Stimulated activated naive CD8-positive, alpha-beta T cell treated with anti-CD3 and anti-CD28 coated beads, Interleukin-15, Interleukin-2, amounts not matched to agents 100 U/mL and 50 U/mL, for 24 hours (primary cell): ENCODE results near the gene CD52.
"Not testable (repeated sequence)": the region's sequence is repeated elsewhere in the genome, so short reads cannot be mapped to it uniquely, and the experiment has no call there.

Experiments
- ATAC-seq: fragments of 150-1000 bp; cut with Tn5 transposase; one replicate; pipeline ENCODE4 v1.10.0; 2021
- DNase-seq: peaks from one replicate; pipeline ENCODE4 v3.0.0; 2021

Gene CD52

DNA sequence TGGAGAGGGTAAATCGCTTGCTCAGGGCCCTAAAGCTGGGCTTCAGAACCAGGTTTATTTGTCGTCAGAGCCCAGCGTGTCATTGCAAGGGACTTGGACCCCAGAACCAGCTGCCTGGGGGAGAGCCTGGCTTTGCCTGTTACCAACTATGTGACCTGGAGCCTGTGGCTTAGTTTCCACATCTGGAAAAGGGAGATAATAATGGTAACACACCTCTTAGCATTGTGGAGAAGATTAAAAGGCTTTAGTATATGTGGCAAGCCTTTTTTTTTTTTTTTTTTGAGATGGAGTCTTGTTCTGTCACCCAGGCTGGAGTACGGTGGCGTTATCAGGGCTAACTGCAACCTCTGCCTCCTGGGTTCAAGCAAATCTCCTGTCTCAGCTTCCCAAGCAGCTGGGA, 12.5 kb downstream of the CD52 start:
- DNase-seq (no peak), ATAC-seq (no peak)

- DNase-seq, ATAC-seq: not testable (repeated sequence)
Observed at GRCh38 chr1:26333312-26333711, 15.6 kb downstream of the CD52 start.

DNA sequence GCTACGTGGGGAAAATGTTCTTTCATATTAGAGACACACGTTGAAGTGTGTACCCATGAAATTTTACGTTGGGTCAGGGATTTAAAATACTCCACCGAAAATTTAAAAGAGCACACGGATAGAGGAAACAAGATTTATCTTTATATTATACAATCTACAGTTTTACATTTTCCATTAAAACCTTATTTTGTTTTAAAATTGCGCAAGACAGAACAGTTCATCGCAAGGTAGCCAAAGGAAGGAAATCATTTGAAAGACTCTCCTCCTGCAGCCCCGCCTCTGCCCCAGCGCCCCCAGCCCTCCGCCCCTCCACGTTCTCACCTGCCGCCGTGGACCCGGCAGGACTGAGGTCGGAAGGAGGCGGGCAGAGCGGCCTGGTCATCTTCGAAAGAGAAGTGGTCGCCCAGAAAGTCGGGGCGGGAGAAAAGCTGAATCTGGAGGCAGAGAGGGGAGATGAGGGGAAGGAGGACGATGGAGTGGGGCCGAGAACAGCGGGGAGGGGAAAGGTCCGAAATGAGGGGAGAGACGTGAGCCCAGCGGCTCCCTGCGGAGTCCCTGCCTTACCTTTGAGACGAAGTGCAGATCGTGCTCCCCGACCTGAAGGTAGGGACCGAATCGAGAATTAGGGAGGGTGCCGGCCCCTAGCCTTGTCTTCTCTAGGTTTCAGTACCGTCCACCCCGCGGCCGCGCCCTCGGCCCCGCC, 18.2 kb downstream of the CD52 start:
- DNase-seq: no peak
- ATAC-seq: no peak

GRCh38 chr1:26336477-26337205, 18.9 kb downstream of the CD52 start:
- peak; percentile 88 for DNase-seq

DNA sequence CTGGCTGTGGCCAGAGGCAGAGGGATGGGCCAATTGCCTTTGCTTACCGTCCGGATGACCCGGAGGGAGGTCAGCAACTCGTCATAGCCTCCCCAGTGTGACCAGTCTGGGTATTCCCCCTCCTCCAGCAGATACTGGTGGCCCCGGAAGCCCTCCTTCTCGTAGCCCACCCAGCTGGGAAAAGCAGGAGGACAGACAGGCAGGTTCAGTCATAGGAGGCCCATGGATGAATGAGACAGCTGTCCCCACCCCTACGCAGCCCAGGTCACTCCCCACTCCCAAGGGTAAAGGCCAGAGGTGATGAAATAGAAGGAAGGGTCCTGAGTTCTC, 19.4 kb downstream of the CD52 start:
- DNase-seq (no peak), ATAC-seq (no peak)

More at GRCh38 chr1:26336477-26337205, 18.9 kb downstream of the CD52 start:
- ATAC-seq: peak; percentile 83

GRCh38 chr1:26337625-26338024, 19.9 kb downstream of the CD52 start:
- DNase-seq (no peak), ATAC-seq (no peak)

DNA sequence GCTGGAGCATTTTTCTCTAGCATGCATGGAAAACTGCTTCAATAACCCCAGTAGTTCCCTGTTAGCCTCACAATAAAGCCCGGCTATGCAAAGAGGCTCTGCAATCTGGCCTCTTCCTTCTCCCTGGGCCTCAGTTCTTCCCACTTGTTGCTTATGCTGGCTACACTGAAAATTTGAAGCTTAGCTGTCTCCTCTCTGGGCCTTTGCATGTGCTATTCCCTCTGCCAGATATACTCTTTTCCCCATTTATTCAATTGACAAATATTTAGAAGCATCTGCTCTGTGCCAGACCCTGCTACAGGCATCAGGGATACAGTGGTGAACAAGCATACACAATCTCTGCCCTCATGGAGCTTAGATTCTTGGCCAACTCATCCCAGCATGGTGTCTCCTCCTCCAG, 20.9 kb downstream of the CD52 start:
- ATAC-seq: no peak

DNA sequence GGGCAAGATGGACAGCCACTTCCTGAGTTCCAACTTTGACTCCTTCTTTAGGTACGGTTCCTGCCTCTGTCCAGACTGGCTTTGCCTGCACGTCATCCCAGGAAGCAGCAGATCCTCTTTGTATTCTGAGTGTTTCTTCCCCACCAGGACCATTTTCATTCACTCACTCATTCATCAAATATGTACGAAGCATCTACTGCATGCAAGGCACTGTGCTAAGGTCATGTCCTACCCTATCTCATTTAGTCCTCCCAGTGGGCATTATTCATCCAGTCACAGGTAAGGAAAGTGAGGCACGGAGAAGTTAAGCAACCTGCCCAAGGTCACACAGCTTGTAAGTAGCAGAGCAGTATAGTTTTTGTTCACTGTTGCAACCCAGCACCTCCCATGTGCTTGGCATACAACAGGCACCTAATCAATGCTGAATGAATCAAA, 22.3 kb downstream of the CD52 start:
- ATAC-seq (no peak), DNase-seq (no peak)

More for the DNA sequence above, 20.9 kb downstream of the CD52 start:
- DNase-seq: no peak

GRCh38 chr1:26344147-26344920, 26.6 kb downstream of the CD52 start:
- ATAC-seq (no peak), DNase-seq (no peak)

DNA sequence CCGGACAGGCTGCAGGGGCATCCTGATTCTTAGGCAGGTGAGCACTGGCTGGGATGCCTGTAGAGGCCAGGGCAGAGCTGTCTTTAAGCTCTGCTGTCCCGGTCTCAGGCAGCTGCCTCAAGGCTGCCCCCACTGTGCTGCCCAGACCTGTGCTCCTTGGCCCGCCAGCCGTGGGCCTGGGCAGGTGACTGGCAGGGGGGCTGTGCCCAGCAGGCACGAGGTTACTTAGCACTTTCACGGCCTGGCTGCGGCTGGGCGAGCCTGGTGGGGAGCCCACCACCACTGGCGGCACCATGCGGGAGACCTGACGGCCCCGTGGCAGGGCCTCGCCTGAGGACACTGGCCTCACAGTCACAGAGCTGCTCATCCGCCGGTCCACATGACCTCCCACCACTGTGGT, 28.0 kb downstream of the CD52 start:
- ATAC-seq (no peak), DNase-seq (no peak)

DNA sequence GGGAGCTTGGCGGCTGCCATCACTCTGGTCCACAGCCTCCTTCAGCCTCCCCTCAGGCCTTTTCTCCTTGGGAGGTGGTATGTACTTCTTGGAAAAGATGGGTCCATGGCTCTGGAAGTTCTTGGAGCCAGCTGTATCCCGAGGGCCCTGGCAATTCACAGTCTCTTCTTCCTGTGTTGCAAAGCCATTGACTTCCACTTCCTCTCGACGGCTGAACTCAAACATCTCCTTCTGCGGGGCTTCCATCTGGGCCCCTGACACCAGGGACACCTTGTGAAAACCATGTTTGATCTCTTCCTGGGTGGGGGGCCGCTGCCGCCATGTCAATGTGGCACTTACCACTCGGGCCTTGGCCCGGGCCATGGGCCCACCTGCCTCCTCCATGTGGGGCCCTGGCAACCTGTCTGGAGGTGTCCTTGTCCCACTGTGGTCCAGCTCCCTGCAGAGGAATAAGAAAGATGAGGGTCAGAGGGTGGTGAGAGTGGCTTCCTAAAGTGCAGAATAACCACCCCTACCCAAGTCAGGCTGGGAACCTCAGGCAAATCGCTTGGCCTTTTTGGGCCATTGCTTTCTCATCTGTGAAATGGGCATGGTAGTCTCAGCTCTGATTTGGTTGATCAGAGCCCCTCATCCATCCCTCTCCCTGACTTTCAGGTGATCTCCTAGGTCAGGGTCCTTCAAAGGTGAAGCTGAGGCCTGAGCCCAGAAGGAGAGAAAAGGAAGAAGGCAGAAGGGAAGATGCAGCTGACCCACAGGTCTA, 28.7 kb downstream of the CD52 start:
- DNase-seq (no peak), ATAC-seq (no peak)

DNA sequence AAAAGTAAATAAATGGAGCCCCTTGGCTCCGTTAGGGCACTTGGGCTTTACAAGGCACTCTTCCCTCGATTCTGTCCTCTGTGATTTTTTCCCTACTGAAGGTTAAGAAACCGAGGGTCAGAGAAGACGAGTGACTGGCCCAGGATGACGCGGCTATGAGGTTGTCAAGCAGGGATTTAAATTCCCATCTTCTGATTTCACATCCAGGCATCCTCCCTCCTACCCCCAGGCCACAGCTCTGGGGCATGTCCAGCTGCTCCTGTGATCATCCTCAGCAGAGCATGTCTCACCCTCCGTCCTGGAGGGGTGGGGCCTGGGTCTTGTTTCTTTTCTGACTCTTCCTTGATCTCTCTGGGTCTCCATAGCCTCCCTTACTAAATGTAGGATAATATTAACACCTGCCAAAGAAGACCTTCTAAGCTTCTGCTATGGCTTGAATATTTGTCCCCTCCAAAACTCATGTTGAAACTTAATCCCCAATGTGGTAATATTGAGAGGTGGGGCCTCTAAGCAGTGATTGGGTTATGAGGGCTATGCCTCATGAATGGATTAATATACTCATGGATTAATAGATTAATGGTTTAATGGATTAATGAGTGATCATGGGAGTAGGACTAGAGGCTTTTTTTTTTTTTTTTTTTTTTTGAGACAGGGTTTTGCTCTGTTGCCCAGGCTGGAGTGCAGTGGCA, 31.6 kb downstream of the CD52 start:
- no peak for ATAC-seq
- no peak for DNase-seq

GRCh38 chr1:26349877-26350244, 32.1 kb downstream of the CD52 start:
- ATAC-seq (no peak), DNase-seq (no peak)

GRCh38 chr1:26350343-26350700, 32.6 kb downstream of the CD52 start:
- no peak for DNase-seq

DNA sequence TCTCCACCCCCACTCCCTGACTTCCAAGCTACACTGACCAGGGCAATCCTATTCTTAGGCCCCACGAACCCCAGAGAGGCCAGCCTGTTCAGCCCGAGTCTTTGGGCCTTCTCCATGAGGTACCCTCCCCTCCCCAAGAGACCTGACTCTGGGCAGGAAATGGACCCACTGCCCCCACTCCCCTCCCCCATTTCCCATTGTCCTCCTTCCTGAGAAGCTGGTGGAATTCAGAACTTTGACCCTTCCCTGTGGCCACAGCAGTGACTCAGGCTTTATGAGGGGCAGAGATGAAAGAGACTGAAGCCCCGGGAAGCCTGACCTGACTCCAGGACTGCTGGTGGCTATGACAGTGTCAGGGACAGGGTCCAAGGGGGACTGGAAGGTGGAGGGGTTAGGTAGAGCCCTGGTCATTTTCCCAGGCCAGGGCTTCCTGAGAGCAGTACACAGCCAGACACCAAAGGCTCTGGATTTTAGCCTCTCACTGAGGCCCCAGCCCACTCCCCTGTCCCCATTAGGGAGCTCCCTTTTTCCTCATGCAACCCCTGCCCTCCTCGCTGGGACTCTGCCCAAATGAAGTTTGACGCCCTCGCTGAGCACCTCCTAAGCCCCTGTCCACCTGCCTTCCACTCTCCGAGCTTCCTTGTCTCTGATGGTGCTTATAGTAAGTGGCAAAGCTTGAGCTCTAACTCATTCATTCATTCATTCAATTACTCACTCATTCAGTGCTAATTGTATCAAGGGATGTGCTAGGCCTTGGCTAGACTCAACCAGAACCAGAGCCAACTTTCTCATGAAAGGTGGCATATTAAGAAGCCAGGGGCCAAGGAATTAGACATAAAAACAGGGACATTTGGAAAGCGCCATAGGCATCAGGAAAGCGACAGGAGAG, 33.2 kb downstream of the CD52 start:
- DNase-seq: no peak

More at GRCh38 chr1:26350343-26350700, 32.6 kb downstream of the CD52 start:
- ATAC-seq: no peak

DNA sequence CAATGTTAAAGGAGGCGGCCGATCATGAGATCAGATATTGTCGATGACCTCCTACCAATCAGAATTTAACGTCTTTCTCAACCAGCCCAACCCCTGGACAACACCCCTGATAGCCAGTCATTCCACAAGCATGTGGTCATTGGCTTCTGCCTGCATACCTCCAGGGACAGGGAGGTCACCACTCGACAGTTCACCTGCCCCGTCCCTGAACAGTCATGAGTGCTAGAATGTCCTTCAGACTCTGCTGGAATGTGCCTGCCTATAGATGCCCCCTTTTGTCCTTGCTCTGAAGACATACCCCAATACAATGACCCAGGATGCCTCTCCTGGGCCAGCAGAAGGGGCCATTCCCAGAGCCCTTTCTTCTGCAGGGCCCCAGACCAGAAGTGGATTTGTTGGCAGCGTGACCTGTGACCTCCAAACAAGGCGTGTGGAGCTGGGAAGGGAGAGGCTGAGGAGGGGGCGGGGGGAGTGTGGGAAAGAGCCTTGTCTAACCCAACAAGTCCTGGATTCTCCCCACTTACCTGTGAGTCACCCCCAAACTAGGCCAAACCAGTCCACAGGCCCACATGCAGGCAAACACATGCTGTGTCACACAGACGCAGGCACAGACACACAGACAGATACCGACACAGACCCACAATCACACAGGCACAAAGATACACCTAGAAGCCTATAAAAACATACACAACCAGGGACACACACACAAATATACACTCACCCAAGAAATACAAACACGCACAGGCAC, 34.0 kb downstream of the CD52 start:
- ATAC-seq: no peak
- DNase-seq: no peak

More for the DNA sequence above, 33.2 kb downstream of the CD52 start:
- ATAC-seq: no peak

DNA sequence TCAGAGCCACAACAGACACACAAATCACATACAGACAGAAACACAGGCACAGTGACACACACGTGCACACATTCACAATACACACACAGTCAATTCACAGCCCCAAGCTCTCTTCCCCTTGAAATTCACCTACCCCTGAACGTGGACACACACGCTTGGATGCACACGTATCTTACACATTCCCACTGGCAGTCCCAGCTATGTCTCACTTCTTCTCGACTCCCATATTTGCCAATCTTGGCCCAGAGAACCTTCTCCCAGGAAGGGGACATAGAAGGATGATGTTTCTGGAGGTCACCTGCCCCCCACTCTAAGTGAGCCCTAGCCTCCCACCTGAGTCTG, 34.6 kb downstream of the CD52 start:
- DNase-seq: no peak
- ATAC-seq: no peak

DNA sequence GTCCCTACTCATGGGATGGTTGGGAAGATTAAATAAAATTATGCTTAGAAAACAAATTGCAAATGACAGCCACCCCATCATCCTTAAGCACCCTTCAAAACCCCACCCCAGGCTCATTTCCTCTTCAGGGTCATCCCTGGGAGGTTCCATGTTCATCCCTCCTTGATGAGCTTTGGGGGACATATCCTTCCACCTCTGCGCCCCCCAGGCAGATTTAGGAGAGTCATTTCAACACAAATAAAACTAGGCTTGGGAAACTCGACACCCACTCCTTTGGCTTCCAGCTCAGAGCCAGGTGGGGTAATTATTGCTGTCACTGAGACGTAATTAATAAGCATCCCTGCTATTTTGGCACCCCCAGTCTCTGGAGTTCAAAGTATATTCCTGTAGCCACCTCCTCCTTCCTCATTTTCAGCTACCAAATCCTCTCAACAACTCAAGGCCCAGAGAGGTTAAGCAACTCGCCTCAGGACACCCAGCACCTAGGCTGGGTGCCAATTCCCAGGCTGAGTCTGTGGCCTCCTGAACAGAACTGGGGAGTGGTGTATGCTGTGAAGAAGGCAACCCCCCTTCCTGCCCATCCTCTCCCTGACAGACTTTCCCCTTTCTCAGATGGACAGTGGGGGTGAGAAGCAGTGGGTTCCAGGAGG, 35.6 kb downstream of the CD52 start:
- no peak for DNase-seq
- no peak for ATAC-seq

- DNase-seq (no peak), ATAC-seq (no peak)
Observed at GRCh38 chr1:26353976-26354820, 36.4 kb downstream of the CD52 start, which contains the start of gene CRYBG2. TSS of gene CRYBG2 (minus strand) at chr1:26354130. CDS start at chr1:26346657, 7,473 bp downstream.
